ENCODE results near the gene LY9.

LY9 gene

DNA sequence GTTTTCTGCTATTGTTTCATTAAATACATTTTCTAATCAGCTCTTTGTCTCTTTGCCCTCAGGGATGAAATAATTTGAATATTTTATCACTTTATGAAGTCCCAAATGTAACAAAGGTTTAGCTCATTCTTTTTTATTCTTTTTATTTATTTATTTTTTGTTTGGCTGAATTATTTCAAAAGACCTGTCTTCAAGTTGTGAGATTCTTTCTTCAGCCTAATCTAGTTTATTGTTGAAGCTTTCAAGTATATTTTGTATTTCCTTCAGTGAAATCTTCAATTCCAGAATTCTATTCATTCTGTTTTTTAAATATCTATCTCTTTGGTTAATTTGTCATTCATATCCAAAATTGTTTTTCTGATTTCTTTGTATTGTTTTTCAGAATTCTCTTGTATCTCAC is 10.8 kb downstream of the LY9 start:
- no peak for DNase-seq (ENCODE audit: extremely low read depth, low read depth)

DNA sequence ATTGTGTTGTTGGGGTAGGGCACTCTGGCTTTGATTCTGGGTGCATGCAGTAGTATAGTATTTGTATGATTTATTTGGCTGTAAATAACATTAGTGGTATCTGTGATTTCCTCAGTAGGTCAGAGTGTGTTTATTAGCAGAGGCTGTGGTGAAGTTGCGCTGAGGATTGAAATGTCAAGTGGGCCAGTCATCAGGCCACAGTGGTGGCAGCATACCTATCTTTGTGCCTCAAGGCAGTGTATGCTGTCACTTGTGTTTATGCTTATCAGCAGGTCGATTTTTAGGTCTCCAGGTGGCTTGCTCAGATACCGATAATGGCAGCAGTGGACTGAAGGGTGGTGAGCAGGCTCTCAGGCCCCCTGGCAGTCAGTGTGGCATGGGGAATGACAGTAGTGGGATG is 11.3 kb downstream of the LY9 start:
- TF ChIP-seq, protein P1, sequence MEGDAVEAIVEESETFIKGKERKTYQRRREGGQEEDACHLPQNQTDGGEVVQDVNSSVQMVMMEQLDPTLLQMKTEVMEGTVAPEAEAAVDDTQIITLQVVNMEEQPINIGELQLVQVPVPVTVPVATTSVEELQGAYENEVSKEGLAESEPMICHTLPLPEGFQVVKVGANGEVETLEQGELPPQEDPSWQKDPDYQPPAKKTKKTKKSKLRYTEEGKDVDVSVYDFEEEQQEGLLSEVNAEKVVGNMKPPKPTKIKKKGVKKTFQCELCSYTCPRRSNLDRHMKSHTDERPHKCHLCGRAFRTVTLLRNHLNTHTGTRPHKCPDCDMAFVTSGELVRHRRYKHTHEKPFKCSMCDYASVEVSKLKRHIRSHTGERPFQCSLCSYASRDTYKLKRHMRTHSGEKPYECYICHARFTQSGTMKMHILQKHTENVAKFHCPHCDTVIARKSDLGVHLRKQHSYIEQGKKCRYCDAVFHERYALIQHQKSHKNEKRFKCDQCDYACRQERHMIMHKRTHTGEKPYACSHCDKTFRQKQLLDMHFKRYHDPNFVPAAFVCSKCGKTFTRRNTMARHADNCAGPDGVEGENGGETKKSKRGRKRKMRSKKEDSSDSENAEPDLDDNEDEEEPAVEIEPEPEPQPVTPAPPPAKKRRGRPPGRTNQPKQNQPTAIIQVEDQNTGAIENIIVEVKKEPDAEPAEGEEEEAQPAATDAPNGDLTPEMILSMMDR (IDR thresholded peaks at IDR 0.05; ENCODE audit: low read depth, low read length): no peak
- no peak for DNase-seq (ENCODE audit: extremely low read depth, low read depth)

More for the DNA sequence above, 10.8 kb downstream of the LY9 start:
- TF ChIP-seq, protein P1 (IDR thresholded peaks at IDR 0.05; ENCODE audit: low read depth, low read length): no peak

DNA sequence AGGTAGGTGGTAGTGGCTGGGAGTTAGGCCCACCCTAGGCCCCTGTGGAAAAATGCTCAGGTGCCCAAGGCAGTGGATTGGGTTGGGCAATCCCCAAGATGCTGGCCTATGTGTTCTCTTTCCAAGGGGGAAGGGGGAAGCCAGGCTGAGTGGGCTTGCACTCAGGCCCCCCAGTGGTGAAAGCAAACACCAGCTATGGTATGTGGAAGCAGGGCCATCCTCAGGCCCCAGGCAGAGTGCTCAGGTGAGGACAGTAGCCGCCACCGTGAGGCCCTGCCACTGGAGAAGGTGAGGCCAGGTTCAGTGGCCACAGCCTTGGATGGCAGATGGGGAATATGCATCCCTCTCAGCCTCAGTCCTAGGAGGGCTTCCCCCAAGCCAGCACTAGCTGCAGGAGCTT is 11.8 kb downstream of the LY9 start:
- DNase-seq (ENCODE audit: extremely low read depth, low read depth): no peak
- TF ChIP-seq, protein P1 (IDR thresholded peaks at IDR 0.05; ENCODE audit: low read depth, low read length): no peak

DNA sequence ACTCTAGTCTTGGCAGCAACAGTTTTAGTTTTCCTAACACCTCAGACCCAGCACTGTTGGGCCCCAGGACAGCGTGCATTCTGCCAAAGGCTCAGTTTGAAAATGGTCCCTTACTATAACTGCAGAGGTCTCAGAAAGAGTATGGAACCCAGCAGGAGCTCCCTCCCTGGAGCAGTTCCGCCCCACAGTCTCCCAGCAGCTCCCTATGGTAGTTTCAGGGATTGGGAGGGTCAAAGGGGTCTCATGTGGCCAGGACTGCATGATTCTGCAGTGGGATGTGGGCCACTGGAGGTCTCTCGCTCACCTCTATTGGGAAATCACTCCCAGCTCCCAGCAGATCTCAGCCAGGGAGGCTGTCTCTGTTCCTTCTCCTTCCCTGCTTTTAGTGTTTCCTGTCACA is 12.3 kb downstream of the LY9 start:
- DNase-seq (ENCODE audit: extremely low read depth, low read depth): no peak
- TF ChIP-seq, protein P1 (IDR thresholded peaks at IDR 0.05; ENCODE audit: low read depth, low read length): no peak

DNA sequence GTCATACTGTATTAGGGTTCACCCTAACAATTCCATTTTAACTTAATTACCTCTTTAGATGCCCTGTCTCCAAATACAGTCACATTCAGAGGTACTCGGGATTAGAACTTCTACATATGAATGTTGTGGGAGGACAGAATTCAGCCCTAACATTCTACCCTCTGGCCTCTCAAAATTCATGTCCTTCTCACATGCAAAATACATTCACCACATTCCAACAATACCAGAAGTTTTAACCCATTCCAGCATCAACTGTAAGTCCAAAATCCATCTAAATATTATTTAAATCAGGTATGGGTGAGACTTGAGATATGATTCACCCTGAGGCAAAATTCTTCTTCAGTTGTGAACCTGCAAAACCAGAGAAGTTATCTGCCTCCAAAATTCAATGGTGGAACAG is 14.5 kb downstream of the LY9 start:
- TF ChIP-seq, protein P1 (IDR thresholded peaks at IDR 0.05; ENCODE audit: low read depth, low read length): no peak
- DNase-seq (ENCODE audit: extremely low read depth, low read depth): no peak

DNA sequence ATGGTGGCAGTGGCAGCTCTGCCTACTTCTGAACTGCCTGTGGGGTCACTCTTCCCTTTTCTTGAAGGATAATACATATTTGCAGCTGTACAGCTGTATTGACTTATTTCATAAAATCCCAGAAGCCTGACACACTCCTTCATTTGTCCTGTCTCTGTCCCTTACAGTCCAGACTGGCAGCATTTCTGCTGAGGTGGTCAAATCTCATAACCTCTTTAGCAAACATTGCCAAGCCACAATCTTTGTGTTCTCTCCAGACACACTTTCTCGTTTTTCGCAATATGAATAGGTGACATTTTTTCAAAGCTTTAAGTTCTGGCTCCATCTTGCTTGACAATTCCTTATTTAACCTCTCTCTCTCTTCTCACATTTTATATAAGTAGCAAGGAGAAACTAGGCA is 15.2 kb downstream of the LY9 start:
- TF ChIP-seq, protein P1 (IDR thresholded peaks at IDR 0.05; ENCODE audit: low read depth, low read length): no peak
- DNase-seq (ENCODE audit: extremely low read depth, low read depth): no peak

DNA sequence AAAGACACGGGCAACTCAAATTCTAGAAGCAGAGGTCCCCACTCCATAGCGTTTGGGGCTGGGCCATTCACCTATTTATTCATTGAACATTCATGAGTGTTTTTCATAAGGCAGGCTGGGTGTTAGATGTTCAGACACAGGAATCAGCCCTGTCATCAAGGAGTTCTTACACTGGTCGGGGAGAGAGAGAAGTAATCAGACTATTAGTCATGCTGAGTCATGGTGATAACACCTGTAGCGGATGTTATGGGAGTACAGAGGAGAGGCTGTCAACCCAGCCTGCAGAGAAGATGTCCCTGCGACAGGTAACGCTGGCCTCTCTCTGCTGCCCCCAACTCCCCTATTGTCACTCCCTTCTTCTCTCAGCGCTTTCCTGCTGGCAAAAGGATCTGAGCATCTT is 17.2 kb downstream of the LY9 start:
- TF ChIP-seq, protein P1 (IDR thresholded peaks at IDR 0.05; ENCODE audit: low read depth, low read length): no peak
- DNase-seq (ENCODE audit: extremely low read depth, low read depth): no peak

All from AG09319 (cell line).